ENCODE data around the gene DNAAF1. TPM values are rescaled to one million over a fixed set of nuclear protein-coding genes. Genes with fewer than 3 reads are reported as not detected.

The DNAAF1 gene
- total RNA-seq, 1 donor from 2014 or later, result not detected

- no peaks in the 10 kb centered on the region for H3K36me3 ChIP-seq (ENCODE audit: control insufficient read depth, insufficient read depth, low read length)
- DNase-seq (ENCODE audit: low read depth), result no peak
- H3K4me3 ChIP-seq (ENCODE audit: low read depth, low read length), result no peak overlapping the region
- FAIRE-seq, result no peak
- H3K27me3 ChIP-seq (ENCODE audit: control insufficient read depth, insufficient read depth, low read length), result no peaks in the 10 kb centered on the region
- no peak for TF ChIP-seq CTCF (IDR thresholded peaks at IDR 0.05; ENCODE audit: insufficient read depth, low read length, severe bottlenecking)
Measured at GRCh38 chr16:84132527-84133285, 12.4 kb upstream of the DNAAF1 start.

GRCh38 chr16:84136331-84137125 lies 8.6 kb upstream of the DNAAF1 start:
- no peak overlapping the region for H3K4me3 ChIP-seq (ENCODE audit: low read depth, low read length)
- FAIRE-seq (no peak), DNase-seq (ENCODE audit: low read depth) (no peak)
- TF ChIP-seq CTCF (IDR thresholded peaks at IDR 0.05; ENCODE audit: insufficient read depth, low read length, severe bottlenecking), result no peak
- no peaks in the 10 kb centered on the region for H3K27me3 ChIP-seq (ENCODE audit: control insufficient read depth, insufficient read depth, low read length)
- no peaks in the 10 kb centered on the region for H3K36me3 ChIP-seq (ENCODE audit: control insufficient read depth, insufficient read depth, low read length)

- FAIRE-seq, result no peak
- TF ChIP-seq CTCF (IDR thresholded peaks at IDR 0.05; ENCODE audit: insufficient read depth, low read length, severe bottlenecking), result no peak
- Histone ChIP-seq H3K4me3 (ENCODE audit: low read depth, low read length) (no peak overlapping the region), H3K27me3 (ENCODE audit: control insufficient read depth, insufficient read depth, low read length) (no peaks in the 10 kb centered on the region), H3K36me3 (ENCODE audit: control insufficient read depth, insufficient read depth, low read length) (no peaks in the 10 kb centered on the region)
- DNase-seq (ENCODE audit: low read depth), result no peak
Measured at GRCh38 chr16:84137287-84137686, 7.8 kb upstream of the DNAAF1 start.

GRCh38 chr16:84137769-84138357 lies 7.2 kb upstream of the DNAAF1 start:
- DNase-seq (ENCODE audit: low read depth) (no peak), FAIRE-seq (no peak)
- H3K4me3 ChIP-seq (ENCODE audit: low read depth, low read length), result no peak overlapping the region
- no peaks in the 10 kb centered on the region for H3K36me3 ChIP-seq (ENCODE audit: control insufficient read depth, insufficient read depth, low read length)
- TF ChIP-seq CTCF (IDR thresholded peaks at IDR 0.05; ENCODE audit: insufficient read depth, low read length, severe bottlenecking), result no peak
- H3K27me3 ChIP-seq (ENCODE audit: control insufficient read depth, insufficient read depth, low read length), result no peaks in the 10 kb centered on the region

GRCh38 chr16:84138500-84138823 lies 6.6 kb upstream of the DNAAF1 start:
- DNase-seq (ENCODE audit: low read depth) (no peak), FAIRE-seq (no peak)
- no peak for TF ChIP-seq CTCF (IDR thresholded peaks at IDR 0.05; ENCODE audit: insufficient read depth, low read length, severe bottlenecking)
- Histone ChIP-seq H3K4me3 (ENCODE audit: low read depth, low read length) (no peak overlapping the region), H3K27me3 (ENCODE audit: control insufficient read depth, insufficient read depth, low read length) (no peaks in the 10 kb centered on the region), H3K36me3 (ENCODE audit: control insufficient read depth, insufficient read depth, low read length) (no peaks in the 10 kb centered on the region)

All from bronchial epithelial cell (primary cell).